GM23248 (cell line): Measurements from ENCODE around the gene NTNG1. TPM values are rescaled to one million over a fixed set of nuclear protein-coding genes. Genes with fewer than 3 reads are reported as not detected.
A peak's percentile ranks its signal among the peaks of the same experiment; 100 is the strongest.

Experiments
- DNase-seq: peaks from one replicate; pipeline ENCODE4 v3.0.0-alpha.2; 2015
- H2AFZ ChIP-seq: fragments of 200-600 bp; sonication (generic); 2 replicates; pipeline ENCODE4 v1.6.1; 2016; ENCODE audit warnings: antibody characterized with exemption
- H3F3A ChIP-seq: fragments of 200-600 bp; sonication (generic); 2 replicates; pipeline ENCODE4 v1.6.1; 2016; ENCODE audit warnings: mild to moderate bottlenecking, antibody characterized with exemption, mixed run types; ENCODE audit not compliant: insufficient read depth
- H3K27ac ChIP-seq: fragments of 200-600 bp; sonication (generic); 2 replicates; pipeline ENCODE4 v1.5.1; 2016; ENCODE audit warnings: mild to moderate bottlenecking
- H3K27me3 ChIP-seq: fragments of 200-600 bp; sonication (generic); replicated peaks from 2 replicates; pipeline ENCODE4 v1.6.1; 2016; ENCODE audit warnings: mild to moderate bottlenecking; ENCODE audit not compliant: insufficient read depth
- H3K36me3 ChIP-seq: fragments of 200-600 bp; sonication (generic); 2 replicates; pipeline ENCODE4 v1.6.1; 2016; ENCODE audit warnings: low read depth, mild to moderate bottlenecking
- H3K4me1 ChIP-seq: fragments of 200-600 bp; sonication (generic); 2 replicates; pipeline ENCODE4 v1.6.1; 2016; ENCODE audit warnings: mild to moderate bottlenecking; ENCODE audit not compliant: insufficient read depth
- H3K4me2 ChIP-seq: fragments of 200-600 bp; sonication (generic); one replicate; pipeline ENCODE4 v1.6.1; 2016; ENCODE audit warnings: mild to moderate bottlenecking; ENCODE audit not compliant: unreplicated experiment
- H3K4me3 ChIP-seq: fragments of 200-600 bp; sonication (generic); 2 replicates; pipeline ENCODE4 v1.5.1; 2016; ENCODE audit warnings: mild to moderate bottlenecking
- H3K79me2 ChIP-seq: fragments of 200-600 bp; sonication (generic); 2 replicates; pipeline ENCODE4 v1.6.1; 2016; ENCODE audit warnings: mild to moderate bottlenecking; ENCODE audit not compliant: insufficient read depth
- H3K9ac ChIP-seq: fragments of 200-600 bp; sonication (generic); 2 replicates; pipeline ENCODE4 v1.6.1; 2016; ENCODE audit warnings: mild to moderate bottlenecking
- H3K9me2 ChIP-seq: fragments of 200-600 bp; sonication (generic); 2 replicates; pipeline ENCODE4 v1.6.1; 2016; ENCODE audit warnings: mixed run types, mild to moderate bottlenecking, moderate library complexity; ENCODE audit not compliant: insufficient read depth
- H3K9me3 ChIP-seq: fragments of 200-600 bp; sonication (generic); one replicate; pipeline ENCODE4 v1.6.1; 2017; ENCODE audit warnings: low read depth
- H4K20me1 ChIP-seq: fragments of 200-600 bp; sonication (generic); 2 replicates; pipeline ENCODE4 v1.6.0; 2016; ENCODE audit not compliant: insufficient read depth
- EZH2 ChIP-seq: fragments of 200-600 bp; sonication (generic); IDR thresholded peaks from 2 replicates; pipeline ENCODE4 v1.6.1; 2018; ENCODE audit warnings: antibody characterized with exemption, mild to moderate bottlenecking; ENCODE audit not compliant: insufficient read depth, poor library complexity, severe bottlenecking
- EZH2phosphoT487 ChIP-seq: fragments of 200-600 bp; sonication (generic); IDR thresholded peaks from 2 replicates; pipeline ENCODE4 v1.6.1; 2018; ENCODE audit warnings: antibody characterized with exemption, moderate library complexity, mild to moderate bottlenecking, low read depth; ENCODE audit not compliant: insufficient read depth
- WGBS, 2 experiments: methylation state at CpG; one replicate each; pipeline ENCODE4 v1.1.6; 2015 to 2017; ENCODE audit warnings: low lambda C conversion rate in 2 of 2, low coverage in 1 of 2; ENCODE audit errors: missing lambda C conversion rate in 2 of 2; 5-methylcytosine and 5-hydroxymethylcytosine counted together
- in situ Hi-C: fragments of 300-500 bp; cut with MboI; formaldehyde crosslinking; loops from 2 replicates; pipeline ENCODE4 v1.15.0; 2020
- polyA plus RNA-seq: library from polyadenylated mRNA; unstranded; fragments of >200 nt; fragmentation: Nextera tagmentation; extraction: Ambion mirVana; gene quantifications from 2 replicates; pipeline ENCODE4 v1.2.1, GENCODE V29; 2016
- total RNA-seq: library from RNA; depleted of rRNA; stranded (reverse); fragments of >200 nt; shearing (Covaris generic); gene quantifications from 2 replicates; pipeline ENCODE4 v1.2.3, GENCODE V29; 2014

The NTNG1 gene
- total and polyA plus RNA-seq, 2 experiments from 2014 or later, result 14.4 to 16.0 TPM

- peak overlapping the region; percentile 72 for H2AFZ ChIP-seq
- no peak overlapping the region for H3K4me3 ChIP-seq
- H3K9ac ChIP-seq, result no peak overlapping the region
- TF ChIP-seq EZH2phosphoT487 (no peak), EZH2 (no peak)
- H4K20me1 ChIP-seq, result no peaks in the 10 kb centered on the region
- DNase-seq, result peak; percentile 47
- H3K4me1 ChIP-seq, result 0 out of 2 replicates have a peak, but pooled peaks cover 12% of the 10 kb centered on the region
- no peaks in the 10 kb centered on the region for H3K9me3 ChIP-seq
- H3F3A ChIP-seq, result no peaks in the 10 kb centered on the region
- no peaks in the 10 kb centered on the region for H3K9me2 ChIP-seq
- H3K27ac ChIP-seq, result no peak overlapping the region
- H3K4me2 ChIP-seq, result peak overlapping the region; percentile 31
- no peaks in the 10 kb centered on the region for H3K36me3 ChIP-seq
- 21 to 29% methylated on average over 2 of the region's 2 CpGs for WGBS, 2 experiments
- H3K79me2 ChIP-seq, result 0 out of 2 replicates have a peak, but pooled peaks cover 5% of the 10 kb centered on the region
- in situ Hi-C loops, result no loop called here
- no peaks in the 10 kb centered on the region for H3K27me3 ChIP-seq
Measured at GRCh38 chr1:107326824-107327445, 186.1 kb downstream of the NTNG1 start.

GRCh38 chr1:107327446-107327845, 186.6 kb downstream of the NTNG1 start:
- TF ChIP-seq EZH2 (no peak), EZH2phosphoT487 (no peak)
- no peaks in the 10 kb centered on the region for H4K20me1 ChIP-seq
- H3K79me2 ChIP-seq, result 0 out of 2 replicates have a peak, but pooled peaks cover 5% of the 10 kb centered on the region

GRCh38 chr1:107328087-107328486, 187.2 kb downstream of the NTNG1 start:
- Histone ChIP-seq H4K20me1 (no peaks in the 10 kb centered on the region), H3K79me2 (0 out of 2 replicates have a peak, but pooled peaks cover 5% of the 10 kb centered on the region), H3K4me3 (no peak overlapping the region), H2AFZ (no peak overlapping the region), H3K36me3 (no peaks in the 10 kb centered on the region), H3K4me1 (0 out of 2 replicates have a peak, but pooled peaks cover 12% of the 10 kb centered on the region), H3K9me3 (no peaks in the 10 kb centered on the region), H3K9me2 (no peaks in the 10 kb centered on the region), H3F3A (no peaks in the 10 kb centered on the region), H3K27me3 (no peaks in the 10 kb centered on the region), H3K27ac (no peak overlapping the region), H3K9ac (no peak overlapping the region), H3K4me2 (no peak overlapping the region)
- in situ Hi-C loops, result no loop called here
- DNase-seq, result no peak
- TF ChIP-seq EZH2 (no peak), EZH2phosphoT487 (no peak)
- 95 to 97% methylated on average over 5 of the region's 5 CpGs for WGBS, 2 experiments

More at GRCh38 chr1:107327446-107327845, 186.6 kb downstream of the NTNG1 start:
- Histone ChIP-seq H3K27ac (no peak overlapping the region), H3K4me2 (peak overlapping the region; percentile 31), H3K27me3 (no peaks in the 10 kb centered on the region), H3K9me2 (no peaks in the 10 kb centered on the region), H3K4me3 (no peak overlapping the region), H2AFZ (peak overlapping the region; percentile 72; the same call in 1 of the 2 replicates), H3K4me1 (0 out of 2 replicates have a peak, but pooled peaks cover 12% of the 10 kb centered on the region), H3K9me3 (no peaks in the 10 kb centered on the region), H3K9ac (no peak overlapping the region), H3K36me3 (no peaks in the 10 kb centered on the region), H3F3A (no peaks in the 10 kb centered on the region)
- no peak for DNase-seq
- in situ Hi-C loops, result no loop called here
- 96 to 100% methylated on average over 1 of the region's 1 CpG for WGBS, 2 experiments

GRCh38 chr1:107339775-107340174, 198.9 kb downstream of the NTNG1 start:
- Histone ChIP-seq H3K4me1 (no peaks in the 10 kb centered on the region), H3K9me2 (no peaks in the 10 kb centered on the region), H3F3A (no peaks in the 10 kb centered on the region), H3K4me2 (no peak overlapping the region), H4K20me1 (no peaks in the 10 kb centered on the region), H3K9me3 (no peaks in the 10 kb centered on the region), H3K9ac (no peak overlapping the region), H3K79me2 (no peaks in the 10 kb centered on the region), H3K36me3 (no peaks in the 10 kb centered on the region), H2AFZ (no peak overlapping the region), H3K27ac (no peak overlapping the region), H3K27me3 (no peaks in the 10 kb centered on the region), H3K4me3 (no peak overlapping the region)
- 96 to 99% methylated on average over 3 of the region's 3 CpGs for WGBS, 2 experiments
- TF ChIP-seq EZH2phosphoT487, result no peak
- no peak for TF ChIP-seq EZH2
- DNase-seq, result no peak
- in situ Hi-C loops, result no loop called here
